ENCODE data around the gene CD2. TPM values are rescaled to one million over a fixed set of nuclear protein-coding genes. Genes with fewer than 3 reads are reported as not detected.

CD2 gene
- total RNA-seq, 1 donor from 2014 or later, result 0.49 TPM

GRCh38 chr1:116777831-116778830, 23.9 kb downstream of the CD2 start:
- DNase-seq, result peak; percentile 94

GRCh38 chr1:116781034-116781433, 26.8 kb downstream of the CD2 start:
- no peak for DNase-seq

GRCh38 chr1:116785006-116785405, 30.8 kb downstream of the CD2 start:
- no peak for DNase-seq

DNA sequence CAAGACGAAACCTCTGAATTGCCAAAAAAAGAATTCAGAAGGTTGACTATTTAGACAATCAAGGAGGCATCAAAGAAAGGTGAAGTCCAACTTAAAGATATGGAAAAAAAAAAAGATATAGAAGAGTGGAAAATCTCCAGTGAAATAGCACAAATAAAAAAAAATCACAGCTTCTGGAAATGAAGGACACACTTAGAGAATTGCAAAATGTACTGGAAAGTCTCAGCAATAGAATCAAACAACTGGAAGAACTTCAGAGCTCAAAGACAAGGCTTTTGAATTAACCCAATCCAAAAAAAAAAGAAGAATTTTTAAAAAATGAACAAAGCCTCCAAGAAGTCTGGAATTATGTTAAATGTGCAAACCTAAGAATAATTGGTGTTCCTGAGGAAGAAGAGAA, 31.8 kb downstream of the CD2 start:
- no peak for DNase-seq

GRCh38 chr1:116791727-116792126, 37.5 kb downstream of the CD2 start:
- no peak for DNase-seq

DNA sequence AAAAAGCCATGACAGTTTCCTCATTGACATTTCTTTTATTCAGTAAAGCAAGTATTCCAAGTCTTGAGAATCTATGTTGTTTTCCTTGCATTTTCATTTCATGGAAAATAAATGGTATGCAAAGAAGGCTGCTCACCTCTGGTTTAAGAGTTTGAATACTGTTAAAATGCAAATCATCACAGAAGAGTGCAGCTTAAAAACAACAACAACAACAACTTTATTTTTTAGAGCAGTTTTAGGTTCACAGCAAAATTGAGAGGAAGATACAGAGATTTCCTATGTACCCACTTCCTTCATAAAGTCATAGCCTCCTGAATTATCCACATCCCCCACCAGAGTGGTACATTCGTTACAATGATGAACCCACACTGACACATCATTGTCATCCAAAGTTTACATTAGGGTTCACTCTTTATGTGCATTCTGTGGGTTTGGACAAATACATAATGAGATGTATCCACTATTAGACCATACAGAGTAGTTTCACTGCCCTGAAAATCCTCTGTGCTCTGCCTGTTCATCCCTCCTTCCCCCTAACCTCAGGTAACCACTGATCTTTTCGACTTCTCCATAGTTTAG, 39.2 kb downstream of the CD2 start:
- DNase-seq, result no peak

GRCh38 chr1:116794371-116794770, 40.1 kb downstream of the CD2 start:
- DNase-seq, result no peak

DNA sequence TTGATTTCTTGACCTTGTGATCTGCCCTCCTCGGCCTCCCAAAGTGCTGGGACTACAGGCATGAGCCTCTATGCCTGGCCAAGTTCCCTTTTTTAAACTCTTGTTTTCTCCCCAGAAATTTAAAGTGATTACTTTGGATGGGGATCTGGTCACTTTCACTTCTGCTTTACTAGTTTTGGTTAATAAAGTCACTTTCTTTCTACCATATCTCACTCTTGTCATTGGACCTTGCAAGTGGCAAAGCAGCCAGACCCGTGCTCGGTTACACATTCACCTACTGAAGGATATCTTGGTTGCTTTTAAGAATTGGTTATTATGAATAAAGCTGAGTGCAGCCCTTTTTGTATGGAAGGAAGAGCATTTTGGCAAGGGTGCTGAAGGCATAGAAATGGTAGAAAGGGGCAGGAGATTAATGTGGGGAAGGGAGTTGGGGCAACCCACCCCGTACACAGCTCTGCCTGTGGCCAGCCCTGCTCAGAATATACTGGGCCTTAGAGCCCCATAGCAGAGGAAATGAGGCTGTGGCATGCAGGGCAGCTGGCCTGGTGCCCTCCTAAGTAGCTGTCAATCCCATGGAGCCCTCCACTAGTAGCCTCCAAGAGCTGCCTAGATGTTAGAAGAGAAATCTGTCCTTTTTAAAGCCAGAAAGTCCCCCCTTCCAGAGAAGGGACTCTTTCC, 40.7 kb downstream of the CD2 start:
- DNase-seq, result no peak

DNA sequence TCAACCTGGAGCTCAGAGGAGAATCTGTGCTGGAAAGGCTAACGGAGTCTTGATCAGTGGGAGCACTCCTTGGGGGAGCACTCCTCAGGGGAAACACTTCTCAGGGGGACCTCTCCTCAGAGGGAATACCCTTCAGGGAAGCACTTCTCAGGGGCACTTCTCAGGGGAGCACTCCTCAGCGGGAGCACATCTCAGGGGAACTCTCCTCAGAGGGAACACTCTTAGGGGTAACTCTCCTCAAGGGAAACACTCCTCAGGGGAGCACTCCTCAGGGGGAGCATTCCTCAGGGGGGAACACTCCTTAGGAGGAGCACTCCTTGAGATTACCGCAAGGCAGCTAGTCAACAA, 41.2 kb downstream of the CD2 start:
- DNase-seq, result no peak

GRCh38 chr1:116804736-116805135, 50.5 kb downstream of the CD2 start:
- no peak for DNase-seq

GRCh38 chr1:116805398-116805797, 51.2 kb downstream of the CD2 start:
- no peak for DNase-seq

- no peak for DNase-seq
Observed at GRCh38 chr1:116806245-116806644, 52.0 kb downstream of the CD2 start.

DNA sequence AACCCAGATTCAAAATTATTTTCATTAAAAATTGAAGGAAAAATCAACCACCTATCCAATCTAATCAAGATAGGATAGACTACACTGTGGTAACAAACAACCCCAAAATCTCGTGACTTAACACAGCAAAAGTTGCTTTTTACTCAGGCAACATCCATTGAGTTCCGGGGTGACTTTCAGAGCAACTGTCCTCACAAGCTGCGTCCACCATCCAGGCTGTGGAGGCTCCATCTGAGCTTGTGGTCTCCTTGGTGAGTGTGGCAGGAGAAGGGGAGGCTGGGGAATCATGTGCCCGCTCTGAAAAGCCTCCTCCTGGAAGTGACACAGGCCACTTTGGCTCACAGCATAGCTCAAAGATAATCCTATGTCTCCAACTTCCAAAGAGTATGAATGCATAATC, 52.4 kb downstream of the CD2 start:
- no peak for DNase-seq

DNA sequence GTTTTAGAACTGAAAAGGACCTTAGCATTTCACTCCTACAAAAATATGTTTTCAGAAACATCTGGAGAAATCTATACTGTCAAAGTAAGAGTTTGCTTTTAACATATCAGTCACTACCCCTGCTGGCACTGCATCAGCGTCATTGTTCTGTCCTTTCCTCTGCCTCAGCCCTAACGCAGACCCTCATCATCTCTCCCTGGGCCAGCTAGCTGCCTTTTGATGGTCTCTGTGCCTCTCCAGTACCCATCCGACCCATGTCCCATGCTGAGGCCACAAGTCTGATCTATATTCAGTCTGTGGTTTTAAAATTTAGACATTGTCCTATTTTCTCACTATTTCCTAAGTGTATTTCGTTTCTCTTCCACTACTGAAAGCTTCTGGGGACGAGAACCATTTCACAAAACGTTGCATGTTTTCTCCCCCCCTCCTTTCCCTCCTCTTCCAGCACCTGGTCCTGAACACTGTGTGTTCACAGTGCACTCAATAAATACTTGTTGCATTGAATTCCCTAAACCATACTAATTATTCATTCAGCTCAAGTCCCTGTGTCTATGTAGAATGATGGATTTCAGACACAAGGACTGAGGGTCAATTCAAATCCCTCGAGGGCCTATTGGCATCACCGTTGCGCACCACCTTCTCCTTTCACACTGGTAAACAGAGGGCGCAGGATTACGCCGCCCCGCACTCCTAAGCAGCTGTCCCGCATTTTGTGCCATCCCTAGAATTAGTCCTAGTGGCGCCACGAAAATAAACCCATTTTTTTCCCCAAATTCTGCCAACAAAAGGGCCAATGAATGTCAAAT, 53.4 kb downstream of the CD2 start:
- no peak for DNase-seq

DNA sequence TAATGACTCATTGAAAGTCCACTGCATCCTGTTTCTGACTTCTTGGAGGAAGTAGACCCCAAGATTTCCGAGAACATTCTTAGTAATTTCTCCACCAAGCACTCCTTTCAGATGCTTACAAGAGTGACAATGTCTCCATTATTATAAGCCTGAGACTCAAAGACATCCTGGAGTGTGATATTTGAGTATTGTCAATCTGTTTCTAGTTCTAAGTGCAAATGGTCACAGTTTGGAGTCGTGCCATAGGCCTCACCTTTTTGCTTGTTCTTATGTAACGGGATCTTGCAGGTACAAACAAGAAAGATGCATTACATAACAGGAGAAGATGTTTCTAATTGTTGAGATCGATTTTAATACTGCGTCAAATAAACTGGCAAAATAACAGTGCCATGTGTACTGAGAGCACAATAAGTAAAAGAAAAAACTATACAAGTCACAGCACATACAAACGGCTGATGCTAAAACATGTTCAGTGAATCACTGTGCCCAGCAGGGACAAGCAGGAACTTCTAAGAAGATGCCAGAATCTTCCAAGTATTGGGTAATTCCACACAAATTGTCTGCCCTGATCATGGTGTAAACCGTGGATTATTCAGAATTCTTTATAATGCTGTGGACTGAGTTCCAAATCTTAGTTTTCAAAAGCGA, 54.1 kb downstream of the CD2 start:
- no peak for DNase-seq

- no peak for DNase-seq
Observed at GRCh38 chr1:116808848-116809508, 54.7 kb downstream of the CD2 start.

- DNase-seq, result no peak
Observed at GRCh38 chr1:116811321-116811720, 57.1 kb downstream of the CD2 start.

DNA sequence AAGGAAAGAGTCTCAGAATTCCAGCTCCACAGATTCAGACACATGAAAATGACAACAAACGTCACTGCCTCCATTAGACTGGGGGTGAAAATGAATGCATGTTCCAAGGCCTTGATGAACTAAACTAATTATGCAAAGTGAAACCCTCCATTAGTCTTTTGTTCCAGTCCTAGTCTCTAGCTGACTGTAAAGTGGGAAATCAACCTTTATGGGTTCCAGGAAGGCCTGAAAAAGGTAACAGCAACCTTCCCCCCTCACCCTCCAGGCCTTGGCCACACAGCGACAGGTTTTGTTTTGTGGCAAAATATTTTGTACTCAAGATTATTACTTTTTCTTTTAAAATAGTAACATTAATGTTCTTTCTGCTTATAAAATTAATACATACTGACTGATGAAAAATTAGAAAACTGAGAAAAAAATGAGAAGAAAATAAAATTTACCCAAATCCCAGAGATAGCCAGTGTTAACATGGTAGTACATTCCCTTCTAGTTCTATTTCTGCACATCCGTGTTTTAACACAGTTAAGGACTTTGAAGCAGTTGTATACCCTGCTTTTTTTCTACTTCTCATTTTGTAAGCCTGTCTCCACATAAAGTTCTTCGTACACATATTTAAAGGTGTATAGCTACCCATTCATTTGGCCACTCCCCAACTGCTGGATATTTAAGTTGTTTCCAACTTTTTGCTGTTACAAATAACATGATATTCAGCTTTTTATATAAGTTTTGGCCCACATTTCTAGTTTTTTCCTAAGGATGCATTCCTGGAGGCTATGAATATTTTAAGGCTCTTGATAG, 60.9 kb downstream of the CD2 start:
- no peak for DNase-seq

DNA sequence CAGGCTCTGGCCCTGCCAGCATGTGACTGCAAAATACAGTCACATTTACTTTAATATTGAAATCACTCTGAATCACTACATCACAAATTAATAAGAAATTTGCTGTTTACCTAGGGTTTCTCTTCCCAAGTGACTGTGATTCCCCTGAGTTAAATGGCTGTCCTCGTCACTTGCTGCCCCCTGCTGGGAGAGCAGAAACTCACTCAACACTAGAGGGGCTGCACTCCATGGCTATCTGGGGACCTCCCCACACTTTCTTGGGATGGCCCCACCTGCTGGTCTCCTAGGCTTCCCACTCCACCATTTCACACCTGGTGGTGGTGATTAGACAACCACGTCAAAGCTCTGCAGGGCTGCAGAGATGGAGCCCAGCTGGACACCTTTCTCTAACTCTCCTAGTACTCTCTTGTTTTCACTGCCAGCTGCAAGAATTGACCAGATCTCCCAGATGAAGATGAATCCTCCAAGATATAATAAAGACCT, 63.4 kb downstream of the CD2 start:
- no peak for DNase-seq

Data from skin of body (tissue), 2 donors.